ENCODE data around the gene SMARCD1.

Gene SMARCD1

GRCh38 chr12:50104417-50105366 is 19.6 kb downstream of the SMARCD1 start:
- DNase-seq = peak in 1 of 2 donors; percentile 28

- DNase-seq = no peak
These were observed 20.8 kb downstream of the SMARCD1 start for GRCh38 chr12:50105913-50106450.

- DNase-seq = no peak
These were observed 21.8 kb downstream of the SMARCD1 start for GRCh38 chr12:50106907-50107306.

GRCh38 chr12:50107416-50108268 is 22.5 kb downstream of the SMARCD1 start:
- no peak for DNase-seq

GRCh38 chr12:50109319-50109718 is 24.2 kb downstream of the SMARCD1 start:
- no peak for DNase-seq

GRCh38 chr12:50110127-50110761 is 25.1 kb downstream of the SMARCD1 start:
- peak; percentile 88 to 94 for DNase-seq

GRCh38 chr12:50110762-50111351 is 25.7 kb downstream of the SMARCD1 start:
- DNase-seq = peak; percentile 65 to 82

GRCh38 chr12:50111395-50111692 is 26.2 kb downstream of the SMARCD1 start:
- DNase-seq = no peak

GRCh38 chr12:50111693-50112455 is 26.7 kb downstream of the SMARCD1 start, which contains the start of gene COX14:
TSS of gene COX14 (plus strand) at chr12:50112236. CDS start at chr12:50120044, 7,808 bp downstream.
- DNase-seq = peak; percentile 100

GRCh38 chr12:50112456-50113218 is 27.5 kb downstream of the SMARCD1 start:
- peak; percentile 36 to 54 for DNase-seq

- DNase-seq = no peak
These were observed 32.0 kb downstream of the SMARCD1 start for GRCh38 chr12:50117057-50117622.

- no peak for DNase-seq
These were observed 34.2 kb downstream of the SMARCD1 start for GRCh38 chr12:50119387-50119786.

GRCh38 chr12:50120521-50120920 is 35.4 kb downstream of the SMARCD1 start:
- no peak for DNase-seq

GRCh38 chr12:50120953-50121352 is 35.8 kb downstream of the SMARCD1 start:
- no peak for DNase-seq

- no peak for DNase-seq
These were observed 36.5 kb downstream of the SMARCD1 start for GRCh38 chr12:50121641-50122040.

- DNase-seq = no peak
These were observed 38.1 kb downstream of the SMARCD1 start for GRCh38 chr12:50123203-50123602.

GRCh38 chr12:50127546-50127945 is 42.4 kb downstream of the SMARCD1 start:
- no peak for DNase-seq

- DNase-seq = peak in 1 of 2 donors; percentile 76
These were observed 44.1 kb downstream of the SMARCD1 start for GRCh38 chr12:50129290-50129689.

- peak; percentile 35 to 40 for DNase-seq
These were observed 47.5 kb downstream of the SMARCD1 start for GRCh38 chr12:50132505-50133135.

- DNase-seq = no peak
These were observed 57.9 kb downstream of the SMARCD1 start for GRCh38 chr12:50142993-50143392.
